Stomach (tissue), 4 donors: Measurements from ENCODE around the gene C1QL1.

Experiments used
- CTCF ChIP-seq, 7 experiments: fragments of 450-650 bp in 4 of 7; fragments of 200-600 bp in 3 of 7; sonication (generic) in 3 of 7; IDR thresholded peaks; one replicate each; pipeline ENCODE4 v1.5.1; 2016 to 2019; ENCODE audit warnings: antibody characterized with exemption in 7 of 7, control low read depth in 2 of 7, mild to moderate bottlenecking in 1 of 7
- EP300 ChIP-seq: sonication (generic); formaldehyde crosslinking; IDR thresholded peaks from one replicate; pipeline ENCODE4 v1.6.1; 2017; ENCODE audit warnings: antibody characterized with exemption
- POLR2A ChIP-seq, 4 donors: fragments of 450-650 bp; IDR thresholded peaks; one replicate each; pipeline ENCODE4 v1.6.1; 2016; ENCODE audit warnings: antibody characterized with exemption in 4 of 4, control low read depth in 2 of 4, mild to moderate bottlenecking in 1 of 4, moderate library complexity in 1 of 4
- POLR2AphosphoS5 ChIP-seq, 3 donors: sonication (generic); formaldehyde crosslinking; IDR thresholded peaks; one replicate each; pipeline ENCODE4 v1.6.1; 2016; ENCODE audit warnings: antibody characterized with exemption in 3 of 3

GRCh38 chr17:44952946-44953475, 15.1 kb downstream of the C1QL1 start:
- TF ChIP-seq CTCF (IDR thresholded peaks at IDR 0.05) (no peak), POLR2AphosphoS5 (IDR thresholded peaks at IDR 0.05) (no peak), POLR2A (IDR thresholded peaks at IDR 0.05) (no peak), EP300 (no peak)
